Uterus (tissue), 4 donors: ENCODE results near the gene HMGN1. TPM values are rescaled to one million over a fixed set of nuclear protein-coding genes. Genes with fewer than 3 reads are reported as not detected.

Experiments used
- DNase-seq, 2 donors: peaks; one replicate each; pipeline ENCODE4 v3.0.0-alpha.2; 2019 to 2020
- H3K27ac ChIP-seq, 2 donors: fragments of 200-600 bp; sonication (generic); 1 replicate in 1 of 2; 2 replicates in 1 of 2; pipeline ENCODE4 v1.5.1; 2016 to 2018
- H3K27me3 ChIP-seq, 2 donors: fragments of 200-600 bp; sonication (generic); one replicate each; pipeline ENCODE4 v1.5.1; 2018 to 2019; ENCODE audit warnings: control low read depth in 1 of 2
- H3K36me3 ChIP-seq, 2 donors: fragments of 200-600 bp; sonication (generic); one replicate each; pipeline ENCODE4 v1.5.1; 2019; ENCODE audit warnings: control low read depth in 1 of 2
- H3K4me1 ChIP-seq, 2 donors: fragments of 200-600 bp; sonication (generic); one replicate each; pipeline ENCODE4 v1.5.1; 2018 to 2019; ENCODE audit warnings: control low read depth in 1 of 2
- H3K4me3 ChIP-seq, 2 donors: fragments of 200-600 bp; sonication (generic); 1 replicate in 1 of 2; 2 replicates in 1 of 2; pipeline ENCODE4 v1.5.1; 2018 to 2019; ENCODE audit warnings: mild to moderate bottlenecking in 1 of 2
- H3K9me3 ChIP-seq, 2 donors: fragments of 200-600 bp; sonication (generic); one replicate each; pipeline ENCODE4 v1.5.1; 2019; ENCODE audit warnings: control low read depth in 1 of 2
- CTCF ChIP-seq, 4 experiments: fragments of 200-600 bp in 2 of 4; fragments of 450-650 bp in 2 of 4; sonication (generic) in 2 of 4; IDR thresholded peaks; one replicate each; pipeline ENCODE4 v1.5.1; 2016 to 2019; ENCODE audit warnings: antibody characterized with exemption in 4 of 4, mild to moderate bottlenecking in 2 of 4, moderate library complexity in 1 of 4
- POLR2A ChIP-seq, 2 donors: fragments of 450-650 bp; IDR thresholded peaks; one replicate each; pipeline ENCODE4 v1.6.1; 2016; ENCODE audit warnings: antibody characterized with exemption in 2 of 2, mild to moderate bottlenecking in 1 of 2, moderate library complexity in 1 of 2
- intact Hi-C: fragments of 100-400 bp; cut with DNase I; formaldehyde crosslinking; loops from one replicate; pipeline ENCODE4 v1.15.1; 2023; ENCODE audit warnings: low total_unique reads
- total RNA-seq, 4 donors: library from RNA; depleted of rRNA in 3 of 4; stranded (reverse); fragments of >200 nt in 3 of 4; gene quantifications; one replicate each; pipeline versions ENCODE4 v1.1.0 to v1.2.4, GENCODE V29; 2014 to 2023
- donor health status: DM: yes; HTN: yes; CAD: no.

HMGN1 gene
- total RNA-seq, 4 donors from 2014 or later = 87.9 to 222 (median 102) TPM

- no peaks in the 10 kb centered on the region for H3K4me1 ChIP-seq
- no peak for TF ChIP-seq POLR2A (IDR thresholded peaks at IDR 0.05)
- TF ChIP-seq CTCF (IDR thresholded peaks at IDR 0.05) = no peak
- no peak overlapping the region for H3K27ac ChIP-seq
- no peaks in the 10 kb centered on the region for H3K9me3 ChIP-seq
- no peak for DNase-seq
- no peaks in the 10 kb centered on the region for H3K36me3 ChIP-seq
- H3K4me3 ChIP-seq = no peak overlapping the region
- intact Hi-C loops = no loop called here
- no peaks in the 10 kb centered on the region for H3K27me3 ChIP-seq
These were observed 23.4 kb downstream of the HMGN1 start for GRCh38 chr21:39325458-39325857.

- no peak for DNase-seq
- no peak overlapping the region for H3K27ac ChIP-seq
These were observed 27.5 kb downstream of the HMGN1 start for GRCh38 chr21:39321424-39321823.

GRCh38 chr21:39319814-39320332 lies 29.0 kb downstream of the HMGN1 start:
- Histone ChIP-seq H3K4me3 (no peak overlapping the region), H3K27ac (no peak overlapping the region), H3K36me3 (no peaks in the 10 kb centered on the region), H3K9me3 (no peaks in the 10 kb centered on the region), H3K4me1 (no peaks in the 10 kb centered on the region), H3K27me3 (no peaks in the 10 kb centered on the region)
- intact Hi-C loops = loop anchor here (10.0 kb wide), 1 partner anchor 65 kb away; a partner anchor contains a TSS
- no peak for DNase-seq
- TF ChIP-seq POLR2A (IDR thresholded peaks at IDR 0.05) = no peak
- TF ChIP-seq CTCF (IDR thresholded peaks at IDR 0.05) = no peak

More at GRCh38 chr21:39321424-39321823, 27.5 kb downstream of the HMGN1 start:
- Histone ChIP-seq H3K27me3 (no peaks in the 10 kb centered on the region), H3K4me3 (no peak overlapping the region), H3K9me3 (no peaks in the 10 kb centered on the region), H3K4me1 (no peaks in the 10 kb centered on the region), H3K36me3 (no peaks in the 10 kb centered on the region)
- intact Hi-C loops = no loop called here
- no peak for TF ChIP-seq POLR2A (IDR thresholded peaks at IDR 0.05)
- TF ChIP-seq CTCF (IDR thresholded peaks at IDR 0.05) = no peak

GRCh38 chr21:39319251-39319756 lies 29.6 kb downstream of the HMGN1 start:
- Histone ChIP-seq H3K4me1 (no peaks in the 10 kb centered on the region), H3K36me3 (no peaks in the 10 kb centered on the region), H3K27me3 (no peaks in the 10 kb centered on the region), H3K4me3 (no peak overlapping the region), H3K9me3 (no peaks in the 10 kb centered on the region), H3K27ac (no peak overlapping the region)
- DNase-seq = no peak
- TF ChIP-seq POLR2A (IDR thresholded peaks at IDR 0.05) (no peak), CTCF (IDR thresholded peaks at IDR 0.05) (no peak)
- intact Hi-C loops = loop anchor here (10.0 kb wide), 1 partner anchor 65 kb away; a partner anchor contains a TSS

- H3K9me3 ChIP-seq = no peaks in the 10 kb centered on the region
- DNase-seq = no peak
- TF ChIP-seq POLR2A (IDR thresholded peaks at IDR 0.05) = no peak
- no peak for TF ChIP-seq CTCF (IDR thresholded peaks at IDR 0.05)
- no peak overlapping the region for H3K4me3 ChIP-seq
- no peak overlapping the region for H3K27ac ChIP-seq
- intact Hi-C loops = loop anchor here (10.0 kb wide), 1 partner anchor 66 kb away; a partner anchor contains a TSS
- H3K4me1 ChIP-seq = no peaks in the 10 kb centered on the region
- no peaks in the 10 kb centered on the region for H3K36me3 ChIP-seq
- no peaks in the 10 kb centered on the region for H3K27me3 ChIP-seq
These were observed 30.6 kb downstream of the HMGN1 start for GRCh38 chr21:39318091-39318959.
